ENCODE measurements around the gene NLK. TPM values are rescaled to one million over a fixed set of nuclear protein-coding genes. Genes with fewer than 3 reads are reported as not detected.

Gene NLK
- total and polyA plus RNA-seq, 4 donors = 7.1 to 27.0 (median 12.1) TPM

DNA sequence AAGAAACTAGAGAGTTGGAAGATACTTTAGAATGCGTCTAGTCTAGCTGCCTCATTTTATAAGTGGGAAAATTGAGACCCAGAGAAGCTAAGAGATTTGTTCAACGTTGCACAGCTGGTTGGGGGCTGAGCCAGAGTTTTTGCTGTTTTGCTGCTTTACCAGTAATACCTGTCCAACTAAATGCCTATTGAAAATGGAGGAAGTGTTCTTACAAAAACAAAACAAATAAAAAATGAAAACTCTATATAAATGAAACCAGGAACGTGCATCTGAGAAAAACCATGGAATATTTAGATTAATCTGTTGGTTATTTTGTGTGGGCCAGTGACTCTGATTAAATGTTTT lies 13.8 kb downstream of the NLK start:
- peaks cover 2 to 24% (median 6%) of the 10 kb centered on the region in 5 donors for H3K4me1 ChIP-seq (ENCODE audit: control insufficient read depth in 5 of 5, insufficient read depth in 5 of 5, low read length in 5 of 5)
- no peaks in the 10 kb centered on the region for H3K27me3 ChIP-seq (ENCODE audit: control insufficient read depth in 3 of 3, insufficient read depth in 3 of 3, low read length in 2 of 3)
- no peaks in the 10 kb centered on the region for H3K9me3 ChIP-seq (ENCODE audit: control insufficient read depth in 4 of 4, insufficient read depth in 3 of 4, low read length in 3 of 4)
- no peaks in the 10 kb centered on the region for H3K36me3 ChIP-seq (ENCODE audit: control insufficient read depth in 4 of 4, insufficient read depth in 4 of 4, low read length in 4 of 4)
- H3K9ac ChIP-seq (ENCODE audit: insufficient read depth in 1 of 2, low read length in 2 of 2) = no peak overlapping the region
- 45 to 72% methylated on average over 3 of the region's 3 CpGs for WGBS, 2 donors
- TF ChIP-seq, protein P1, sequence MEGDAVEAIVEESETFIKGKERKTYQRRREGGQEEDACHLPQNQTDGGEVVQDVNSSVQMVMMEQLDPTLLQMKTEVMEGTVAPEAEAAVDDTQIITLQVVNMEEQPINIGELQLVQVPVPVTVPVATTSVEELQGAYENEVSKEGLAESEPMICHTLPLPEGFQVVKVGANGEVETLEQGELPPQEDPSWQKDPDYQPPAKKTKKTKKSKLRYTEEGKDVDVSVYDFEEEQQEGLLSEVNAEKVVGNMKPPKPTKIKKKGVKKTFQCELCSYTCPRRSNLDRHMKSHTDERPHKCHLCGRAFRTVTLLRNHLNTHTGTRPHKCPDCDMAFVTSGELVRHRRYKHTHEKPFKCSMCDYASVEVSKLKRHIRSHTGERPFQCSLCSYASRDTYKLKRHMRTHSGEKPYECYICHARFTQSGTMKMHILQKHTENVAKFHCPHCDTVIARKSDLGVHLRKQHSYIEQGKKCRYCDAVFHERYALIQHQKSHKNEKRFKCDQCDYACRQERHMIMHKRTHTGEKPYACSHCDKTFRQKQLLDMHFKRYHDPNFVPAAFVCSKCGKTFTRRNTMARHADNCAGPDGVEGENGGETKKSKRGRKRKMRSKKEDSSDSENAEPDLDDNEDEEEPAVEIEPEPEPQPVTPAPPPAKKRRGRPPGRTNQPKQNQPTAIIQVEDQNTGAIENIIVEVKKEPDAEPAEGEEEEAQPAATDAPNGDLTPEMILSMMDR (IDR thresholded peaks at IDR 0.05; ENCODE audit: control extremely low read depth, extremely low read depth) = no peak
- ATAC-seq (ENCODE audit: insufficient read depth, low FRiP score) (no peak), DNase-seq (peak in 1 of 3 donors; percentile 12)
- H3K27ac ChIP-seq (ENCODE audit: low read depth in 1 of 2, low read length in 1 of 2) = no peak overlapping the region
- no peak overlapping the region for H3K4me3 ChIP-seq

DNA sequence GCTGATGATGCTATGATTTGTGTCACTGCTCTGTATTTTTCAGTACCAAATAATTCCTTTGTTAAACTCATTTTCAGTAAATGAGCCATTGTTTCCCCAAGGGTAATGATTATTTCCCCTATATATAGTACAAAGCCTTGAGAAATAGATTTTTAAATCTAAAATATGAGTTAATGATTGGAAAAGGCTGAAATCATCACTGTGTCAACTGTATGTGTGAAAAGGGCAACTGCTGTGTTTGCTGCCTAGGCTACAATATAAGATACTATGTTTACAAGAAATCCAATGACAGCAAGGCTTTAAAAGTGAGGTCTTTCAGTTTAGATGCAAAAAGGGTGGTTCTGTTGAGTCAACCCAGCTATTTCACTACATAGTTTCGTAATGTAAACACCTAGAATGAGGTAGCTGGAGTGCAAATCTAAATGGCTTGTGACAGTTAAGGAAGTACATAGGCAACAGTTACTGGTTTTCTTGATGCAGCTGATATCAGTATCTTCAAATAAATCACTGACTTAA lies 15.3 kb downstream of the NLK start:
- no peaks in the 10 kb centered on the region for H3K9me3 ChIP-seq (ENCODE audit: control insufficient read depth in 4 of 4, insufficient read depth in 3 of 4, low read length in 3 of 4)
- TF ChIP-seq, protein P1 (IDR thresholded peaks at IDR 0.05; ENCODE audit: control extremely low read depth, extremely low read depth) = no peak
- ATAC-seq (ENCODE audit: insufficient read depth, low FRiP score) (no peak), DNase-seq (peak in 2 of 3 donors; percentile 17 to 23)
- no peak overlapping the region for H3K27ac ChIP-seq (ENCODE audit: low read depth in 1 of 2, low read length in 1 of 2)
- H3K4me1 ChIP-seq (ENCODE audit: control insufficient read depth in 5 of 5, insufficient read depth in 5 of 5, low read length in 5 of 5) = peaks cover 2 to 22% (median 6%) of the 10 kb centered on the region in 5 donors
- 19 to 36% methylated on average over 1 of the region's 1 CpG for WGBS, 2 donors
- H3K9ac ChIP-seq (ENCODE audit: insufficient read depth in 1 of 2, low read length in 2 of 2) = no peak overlapping the region
- no peaks in the 10 kb centered on the region for H3K36me3 ChIP-seq (ENCODE audit: control insufficient read depth in 4 of 4, insufficient read depth in 4 of 4, low read length in 4 of 4)
- no peak overlapping the region for H3K4me3 ChIP-seq
- H3K27me3 ChIP-seq (ENCODE audit: control insufficient read depth in 3 of 3, insufficient read depth in 3 of 3, low read length in 2 of 3) = no peaks in the 10 kb centered on the region

DNA sequence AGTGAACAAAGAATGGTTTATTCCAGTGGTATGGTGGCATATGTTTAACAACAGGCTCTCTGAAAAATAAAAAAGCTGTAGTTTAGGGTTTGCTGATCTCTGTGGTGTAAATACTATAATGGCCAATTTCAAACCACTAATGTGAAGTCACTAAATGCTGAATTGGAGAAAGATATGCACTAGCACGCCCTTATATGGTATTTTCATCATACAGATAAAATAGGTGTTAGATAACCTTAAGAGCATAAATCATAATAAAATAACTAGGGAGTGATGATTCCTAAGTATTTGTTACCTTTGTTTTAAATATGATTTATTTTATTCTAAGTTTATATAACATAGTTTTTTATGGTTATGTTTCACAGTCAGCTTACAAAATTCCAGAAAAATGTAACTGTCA lies 17.2 kb downstream of the NLK start:
- H3K27me3 ChIP-seq (ENCODE audit: control insufficient read depth in 3 of 3, insufficient read depth in 3 of 3, low read length in 2 of 3) = no peaks in the 10 kb centered on the region
- H3K9me3 ChIP-seq (ENCODE audit: control insufficient read depth in 4 of 4, insufficient read depth in 3 of 4, low read length in 3 of 4) = no peaks in the 10 kb centered on the region
- TF ChIP-seq, protein P1 (IDR thresholded peaks at IDR 0.05; ENCODE audit: control extremely low read depth, extremely low read depth) = no peak
- no peak overlapping the region for H3K27ac ChIP-seq (ENCODE audit: low read depth in 1 of 2, low read length in 1 of 2)
- DNase-seq (no peak), ATAC-seq (ENCODE audit: insufficient read depth, low FRiP score) (no peak)
- H3K36me3 ChIP-seq (ENCODE audit: control insufficient read depth in 4 of 4, insufficient read depth in 4 of 4, low read length in 4 of 4) = no peaks in the 10 kb centered on the region
- H3K9ac ChIP-seq (ENCODE audit: insufficient read depth in 1 of 2, low read length in 2 of 2) = no peak overlapping the region
- peaks cover 2 to 18% (median 4%) of the 10 kb centered on the region in 5 donors for H3K4me1 ChIP-seq (ENCODE audit: control insufficient read depth in 5 of 5, insufficient read depth in 5 of 5, low read length in 5 of 5)
- 93 to 97% methylated on average over 1 of the region's 1 CpG for WGBS, 2 donors
- no peak overlapping the region for H3K4me3 ChIP-seq

DNA sequence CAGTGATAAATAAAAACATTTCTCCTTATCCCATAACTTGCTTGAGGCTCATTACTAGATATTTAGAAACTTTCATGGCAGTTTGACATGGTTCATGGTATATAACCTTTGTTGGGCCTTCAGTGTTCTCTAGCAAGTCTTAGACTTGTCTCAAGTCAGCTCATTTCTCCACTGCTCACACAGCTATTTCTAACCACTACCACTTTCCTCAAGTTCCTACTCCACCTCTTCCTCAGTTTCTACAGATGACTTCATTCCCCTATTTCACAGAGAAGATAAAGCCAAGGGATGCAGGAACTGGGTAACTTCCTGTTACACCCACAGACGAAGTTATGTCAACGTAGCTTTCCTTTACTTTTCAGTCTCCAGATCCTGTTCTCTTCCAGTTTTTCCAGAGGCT lies 23.2 kb downstream of the NLK start:
- Histone ChIP-seq H3K27ac (ENCODE audit: low read depth in 1 of 2, low read length in 1 of 2) (no peak overlapping the region), H3K4me1 (ENCODE audit: control insufficient read depth in 5 of 5, insufficient read depth in 5 of 5, low read length in 5 of 5) (peaks cover 0 to 20% (median 0%) of the 10 kb centered on the region in 5 donors), H3K9me3 (ENCODE audit: control insufficient read depth in 4 of 4, insufficient read depth in 3 of 4, low read length in 3 of 4) (peaks cover 0 to under 1% (median 0%) of the 10 kb centered on the region in 4 donors), H3K4me3 (no peak overlapping the region), H3K27me3 (ENCODE audit: control insufficient read depth in 3 of 3, insufficient read depth in 3 of 3, low read length in 2 of 3) (no peaks in the 10 kb centered on the region), H3K9ac (ENCODE audit: insufficient read depth in 1 of 2, low read length in 2 of 2) (no peak overlapping the region), H3K36me3 (ENCODE audit: control insufficient read depth in 4 of 4, insufficient read depth in 4 of 4, low read length in 4 of 4) (peaks cover 0 to 4% (median 0%) of the 10 kb centered on the region in 4 donors)
- WGBS, 2 donors = 20 to 45% methylated on average over 2 of the region's 2 CpGs
- TF ChIP-seq, protein P1 (IDR thresholded peaks at IDR 0.05; ENCODE audit: control extremely low read depth, extremely low read depth) = no peak
- no peak for ATAC-seq (ENCODE audit: insufficient read depth, low FRiP score)
- DNase-seq = no peak

Measured in lung (tissue), 12 donors.